ENCODE measurements around the gene CHAC1.

The CHAC1 gene

GRCh38 chr15:40932156-40932555 is 21.1 kb upstream of the CHAC1 start:
- DNase-seq (ENCODE audit: low read depth), result no peak
- no peak overlapping the region for H3K4me3 ChIP-seq (ENCODE audit: low read depth, low read length)
- TF ChIP-seq, protein P1, sequence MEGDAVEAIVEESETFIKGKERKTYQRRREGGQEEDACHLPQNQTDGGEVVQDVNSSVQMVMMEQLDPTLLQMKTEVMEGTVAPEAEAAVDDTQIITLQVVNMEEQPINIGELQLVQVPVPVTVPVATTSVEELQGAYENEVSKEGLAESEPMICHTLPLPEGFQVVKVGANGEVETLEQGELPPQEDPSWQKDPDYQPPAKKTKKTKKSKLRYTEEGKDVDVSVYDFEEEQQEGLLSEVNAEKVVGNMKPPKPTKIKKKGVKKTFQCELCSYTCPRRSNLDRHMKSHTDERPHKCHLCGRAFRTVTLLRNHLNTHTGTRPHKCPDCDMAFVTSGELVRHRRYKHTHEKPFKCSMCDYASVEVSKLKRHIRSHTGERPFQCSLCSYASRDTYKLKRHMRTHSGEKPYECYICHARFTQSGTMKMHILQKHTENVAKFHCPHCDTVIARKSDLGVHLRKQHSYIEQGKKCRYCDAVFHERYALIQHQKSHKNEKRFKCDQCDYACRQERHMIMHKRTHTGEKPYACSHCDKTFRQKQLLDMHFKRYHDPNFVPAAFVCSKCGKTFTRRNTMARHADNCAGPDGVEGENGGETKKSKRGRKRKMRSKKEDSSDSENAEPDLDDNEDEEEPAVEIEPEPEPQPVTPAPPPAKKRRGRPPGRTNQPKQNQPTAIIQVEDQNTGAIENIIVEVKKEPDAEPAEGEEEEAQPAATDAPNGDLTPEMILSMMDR (IDR thresholded peaks at IDR 0.05; ENCODE audit: control insufficient read depth, extremely low read depth, insufficient read depth), result no peak

DNA sequence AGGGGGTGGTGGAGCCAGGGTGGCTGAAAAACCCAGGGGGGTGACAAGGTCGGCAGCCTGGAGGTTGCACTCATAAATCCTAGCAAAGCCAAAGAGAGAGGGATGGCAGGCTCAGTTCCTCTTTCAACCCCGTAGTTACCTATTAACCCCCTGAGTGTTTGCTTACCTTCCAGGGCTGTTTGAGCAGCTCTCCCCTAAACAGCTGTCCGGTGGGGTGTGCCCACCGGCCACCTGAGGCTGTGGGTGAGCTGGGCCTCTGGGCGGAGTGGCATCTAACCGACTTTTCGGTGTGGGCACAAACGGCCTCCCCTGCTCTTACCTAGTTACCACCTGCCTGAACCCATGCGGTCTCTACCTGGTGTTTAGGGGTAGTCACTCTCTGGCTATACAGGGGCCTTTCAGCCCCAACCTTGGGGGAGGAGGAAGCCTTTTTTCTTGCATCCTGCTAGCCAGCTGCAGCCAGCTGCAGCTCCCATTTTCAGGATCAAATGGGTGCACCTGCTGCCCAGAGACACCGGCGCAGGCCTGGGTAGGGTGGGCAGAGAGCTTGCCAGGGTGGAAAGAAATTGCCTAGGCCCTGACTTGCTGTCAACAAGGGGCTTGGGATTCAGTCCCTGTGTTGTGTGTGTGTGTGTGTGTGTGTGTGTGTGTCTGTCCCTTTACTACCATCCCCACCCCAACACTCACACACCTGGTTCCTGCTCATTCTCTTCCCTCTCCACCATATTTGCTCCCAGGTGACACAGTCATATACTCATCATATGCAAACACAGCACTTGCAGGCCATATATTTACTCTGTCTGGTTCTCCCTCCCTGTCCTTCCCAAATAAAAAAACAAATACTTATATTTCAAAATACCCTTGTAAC is 20.4 kb upstream of the CHAC1 start:
- no peak overlapping the region for H3K4me3 ChIP-seq (ENCODE audit: low read depth, low read length)
- DNase-seq (ENCODE audit: low read depth), result no peak
- TF ChIP-seq, protein P1 (IDR thresholded peaks at IDR 0.05; ENCODE audit: control insufficient read depth, extremely low read depth, insufficient read depth), result no peak

- DNase-seq (ENCODE audit: low read depth), result no peak
- TF ChIP-seq, protein P1 (IDR thresholded peaks at IDR 0.05; ENCODE audit: control insufficient read depth, extremely low read depth, insufficient read depth), result no peak
- no peak overlapping the region for H3K4me3 ChIP-seq (ENCODE audit: low read depth, low read length)
These were observed 19.8 kb upstream of the CHAC1 start for GRCh38 chr15:40933517-40933902.

- TF ChIP-seq, protein P1 (IDR thresholded peaks at IDR 0.05; ENCODE audit: control insufficient read depth, extremely low read depth, insufficient read depth), result no peak
- H3K4me3 ChIP-seq (ENCODE audit: low read depth, low read length), result no peak overlapping the region
- DNase-seq (ENCODE audit: low read depth), result no peak
These were observed 18.8 kb upstream of the CHAC1 start for GRCh38 chr15:40934457-40934856.

GRCh38 chr15:40936234-40936708 is 17.0 kb upstream of the CHAC1 start:
- H3K4me3 ChIP-seq (ENCODE audit: low read depth, low read length), result no peak overlapping the region
- DNase-seq (ENCODE audit: low read depth), result no peak
- TF ChIP-seq, protein P1 (IDR thresholded peaks at IDR 0.05; ENCODE audit: control insufficient read depth, extremely low read depth, insufficient read depth), result no peak

GRCh38 chr15:40936709-40937666 is 16.3 kb upstream of the CHAC1 start:
- H3K4me3 ChIP-seq (ENCODE audit: low read depth, low read length), result no peak overlapping the region
- no peak for DNase-seq (ENCODE audit: low read depth)
- TF ChIP-seq, protein P1 (IDR thresholded peaks at IDR 0.05; ENCODE audit: control insufficient read depth, extremely low read depth, insufficient read depth), result no peak
